Osteocyte (in vitro differentiated cells): ENCODE data around the gene SDS. TPM values are rescaled to one million over a fixed set of nuclear protein-coding genes. Genes with fewer than 3 reads are reported as not detected.

Experiments
- DNase-seq: peaks from one replicate; pipeline ENCODE4 v3.0.0; 2021; ENCODE audit warnings: mixed read lengths; ENCODE audit not compliant: unreplicated experiment; ENCODE audit errors: extremely low spot score
- H3K27ac Mint-ChIP-seq: one replicate; pipeline ENCODE4 v1.8.0; 2021; ENCODE audit warnings: mild to moderate bottlenecking, mixed read lengths; ENCODE audit not compliant: unreplicated experiment
- H3K27me3 Mint-ChIP-seq: one replicate; pipeline ENCODE4 v1.8.0; 2021; ENCODE audit warnings: mixed read lengths; ENCODE audit not compliant: unreplicated experiment
- H3K36me3 Mint-ChIP-seq: one replicate; pipeline ENCODE4 v1.8.0; 2021; ENCODE audit warnings: mixed read lengths; ENCODE audit not compliant: unreplicated experiment
- H3K4me1 Mint-ChIP-seq: one replicate; pipeline ENCODE4 v1.8.0; 2021; ENCODE audit warnings: mixed read lengths; ENCODE audit not compliant: unreplicated experiment
- H3K4me3 Mint-ChIP-seq: one replicate; pipeline ENCODE4 v1.8.0; 2021; ENCODE audit warnings: mild to moderate bottlenecking, moderate library complexity, mixed read lengths; ENCODE audit not compliant: unreplicated experiment
- H3K9me3 Mint-ChIP-seq: one replicate; pipeline ENCODE4 v1.8.0; 2021; ENCODE audit warnings: mixed read lengths; ENCODE audit not compliant: unreplicated experiment
- CTCF ChIP-seq: fragments of 200-600 bp; sonication (generic); IDR thresholded peaks from 2 replicates; pipeline ENCODE4 v1.5.0; 2021; ENCODE audit warnings: antibody characterized with exemption, mild to moderate bottlenecking, moderate library complexity
- total RNA-seq: library from RNA; stranded (reverse); gene quantifications from 2 replicates; pipeline ENCODE4 v1.2.1, GENCODE V29; 2021

The SDS gene
- total RNA-seq, 1 donor from 2014 or later = not detected

- Mint-ChIP-seq H3K36me3 (no peaks in the 10 kb centered on the region), H3K27ac (no peak overlapping the region), H3K4me3 (no peak overlapping the region), H3K4me1 (no peaks in the 10 kb centered on the region), H3K27me3 (peaks cover 30% of the 10 kb centered on the region), H3K9me3 (no peaks in the 10 kb centered on the region)
- DNase-seq = no peak
- no peak for TF ChIP-seq CTCF
These were observed 45.2 kb upstream of the SDS start for GRCh38 chr12:113448873-113449272.

GRCh38 chr12:113445544-113446171 lies 42.0 kb upstream of the SDS start:
- no peaks in the 10 kb centered on the region for H3K36me3 Mint-ChIP-seq
- peaks cover 36% of the 10 kb centered on the region for H3K27me3 Mint-ChIP-seq
- H3K4me1 Mint-ChIP-seq = no peaks in the 10 kb centered on the region

DNA sequence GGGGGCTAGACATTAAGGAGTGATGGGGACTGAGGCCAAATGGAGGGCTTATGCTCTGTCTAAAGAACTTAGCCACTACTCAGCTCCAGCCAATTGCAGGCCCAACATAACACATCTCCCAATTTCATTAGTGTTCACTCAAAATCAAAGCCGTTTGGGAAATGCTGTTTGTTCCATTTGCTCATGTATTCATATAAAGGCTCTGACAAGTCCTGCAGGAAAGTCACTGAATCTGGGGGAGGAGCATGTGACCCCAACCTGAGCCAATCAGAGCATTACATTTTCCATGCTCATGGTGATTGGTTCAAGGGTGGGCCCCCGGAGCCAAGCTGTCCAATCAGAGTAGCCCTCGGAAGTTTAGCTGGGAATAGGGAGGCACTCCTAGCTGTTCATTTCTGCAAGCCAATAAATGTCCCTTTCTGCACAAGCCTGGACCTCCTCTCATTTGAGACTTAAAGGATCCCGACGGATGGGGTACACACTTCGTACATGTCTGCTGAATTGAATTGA lies 39.4 kb upstream of the SDS start:
- H3K27ac Mint-ChIP-seq = no peak overlapping the region
- peaks cover 43% of the 10 kb centered on the region for H3K27me3 Mint-ChIP-seq
- DNase-seq = no peak
- no peak for TF ChIP-seq CTCF
- H3K9me3 Mint-ChIP-seq = no peaks in the 10 kb centered on the region
- H3K36me3 Mint-ChIP-seq = no peaks in the 10 kb centered on the region
- H3K4me1 Mint-ChIP-seq = no peaks in the 10 kb centered on the region
- H3K4me3 Mint-ChIP-seq = no peak overlapping the region

More at GRCh38 chr12:113445544-113446171, 42.0 kb upstream of the SDS start:
- Mint-ChIP-seq H3K27ac (no peak overlapping the region), H3K9me3 (no peaks in the 10 kb centered on the region), H3K4me3 (no peak overlapping the region)
- no peak for TF ChIP-seq CTCF
- DNase-seq = no peak

- no peak for TF ChIP-seq CTCF
- Mint-ChIP-seq H3K27me3 (peaks cover 32% of the 10 kb centered on the region), H3K27ac (no peak overlapping the region), H3K4me3 (no peak overlapping the region), H3K9me3 (no peaks in the 10 kb centered on the region), H3K36me3 (no peaks in the 10 kb centered on the region), H3K4me1 (no peaks in the 10 kb centered on the region)
- DNase-seq = no peak
These were observed 37.5 kb upstream of the SDS start for GRCh38 chr12:113440947-113441782.

GRCh38 chr12:113440336-113440735 lies 36.6 kb upstream of the SDS start:
- no peak for DNase-seq
- Mint-ChIP-seq H3K27me3 (peaks cover 30% of the 10 kb centered on the region), H3K4me1 (no peaks in the 10 kb centered on the region), H3K36me3 (no peaks in the 10 kb centered on the region), H3K4me3 (no peak overlapping the region), H3K9me3 (no peaks in the 10 kb centered on the region), H3K27ac (no peak overlapping the region)
- no peak for TF ChIP-seq CTCF
